GM18498 (cell line): ENCODE results near the gene EEF1G.
"Not testable (repeated sequence)": the region's sequence is repeated elsewhere in the genome, so short reads cannot be mapped to it uniquely, and the experiment has no call there.

ENCODE experiments used
- ATAC-seq: cut with Tn5 transposase; IDR thresholded peaks from one replicate; pipeline ENCODE4 v1.9.1; 2021; ENCODE audit warnings: mild to moderate bottlenecking, moderate library complexity; ENCODE audit not compliant: unreplicated experiment

EEF1G gene

GRCh38 chr11:62603776-62604299 lies 30.1 kb upstream of the EEF1G start:
- ATAC-seq = no peak

- ATAC-seq = no peak
These were observed 29.3 kb upstream of the EEF1G start for GRCh38 chr11:62603072-62603408.

DNA sequence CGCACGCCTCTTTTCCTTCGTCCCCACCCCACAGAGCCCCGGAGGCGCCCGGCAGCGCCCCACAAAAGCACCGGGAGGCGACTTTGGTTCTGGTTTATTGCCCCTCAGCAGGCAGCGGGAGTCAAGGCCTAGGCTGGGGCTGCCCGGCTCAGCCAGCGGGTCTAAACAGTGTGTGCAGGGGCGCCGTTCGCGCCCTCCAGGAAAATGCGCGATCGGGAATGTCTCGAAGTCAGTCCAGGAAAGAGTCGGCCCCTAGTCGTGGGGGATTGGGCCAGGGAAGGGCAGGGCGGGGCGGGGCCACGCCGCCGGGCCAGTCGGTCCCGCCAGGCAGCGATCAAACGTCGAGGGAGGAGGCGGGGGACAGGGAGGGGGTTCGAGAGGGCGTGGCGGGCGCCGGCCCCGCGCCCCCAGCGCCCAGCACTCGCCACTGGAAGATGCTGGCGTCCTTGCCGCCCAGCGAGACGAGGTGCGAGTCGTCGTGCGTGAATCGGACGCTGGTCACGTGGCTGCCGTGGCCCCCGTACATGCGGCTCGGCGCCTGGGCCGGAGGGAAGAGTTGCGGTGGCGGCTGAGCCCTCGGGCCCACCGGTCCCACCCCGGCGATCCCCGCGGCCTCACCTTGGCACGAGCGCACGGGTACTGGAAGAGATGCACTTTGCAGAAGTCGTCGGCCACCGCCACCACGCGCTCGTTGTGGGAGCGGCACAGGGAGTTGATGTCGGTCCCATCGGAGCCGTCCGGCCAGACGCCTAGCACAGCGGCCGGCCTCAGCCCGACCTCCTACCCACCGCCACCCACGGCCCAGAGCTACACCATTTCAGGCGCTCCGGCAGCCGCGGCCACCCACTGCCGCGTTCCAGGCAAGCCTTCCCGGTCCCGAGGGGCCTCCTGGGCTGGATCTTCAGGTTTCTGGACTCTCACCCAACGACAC lies 28.7 kb upstream of the EEF1G start:
- ATAC-seq = no peak

- ATAC-seq = peak; percentile 77
These were observed 27.9 kb upstream of the EEF1G start, which contains the start of gene MTA2 for GRCh38 chr11:62601372-62602140. MTA2 (minus strand) TSS chr11:62601865; CDS start chr11:62601450, 415 bp downstream.

GRCh38 chr11:62601122-62601371 lies 27.4 kb upstream of the EEF1G start:
- ATAC-seq = no peak

DNA sequence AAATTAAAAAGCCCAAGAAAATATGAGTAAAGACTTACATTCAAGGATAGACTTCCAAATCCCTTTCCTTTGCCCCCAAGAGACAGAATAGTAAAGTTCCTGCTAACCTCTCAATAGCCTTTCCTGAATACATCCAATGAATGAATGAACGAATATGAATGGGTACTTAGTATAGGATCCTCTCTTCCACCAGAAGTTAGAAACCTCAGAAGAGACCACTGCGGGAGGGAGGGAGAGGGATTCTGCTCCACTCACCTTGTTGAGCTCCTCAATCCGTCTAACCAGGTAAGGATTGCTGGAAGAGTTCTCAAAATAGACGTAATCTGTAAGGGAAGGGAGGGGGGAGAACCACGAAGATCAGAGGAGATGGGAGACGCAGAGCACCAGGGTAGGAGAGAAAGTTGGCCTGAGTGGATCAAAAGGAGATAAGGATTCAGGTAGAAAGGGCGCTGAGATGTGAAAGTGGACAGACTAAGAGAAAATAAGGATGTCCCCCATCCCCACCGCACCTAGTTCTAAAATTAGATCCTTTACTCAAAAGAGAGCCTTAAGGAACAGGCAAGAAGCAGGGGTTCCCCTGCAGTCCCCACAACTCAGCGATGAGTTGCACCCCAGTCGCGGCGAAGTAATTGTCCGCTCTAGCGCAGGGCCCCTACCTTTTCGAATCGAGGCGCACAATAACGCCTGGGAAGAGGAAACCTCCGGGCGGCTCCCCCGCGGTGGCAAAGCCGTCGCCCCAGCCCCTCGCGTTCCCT lies 26.9 kb upstream of the EEF1G start:
- ATAC-seq = no peak

GRCh38 chr11:62599901-62600300 lies 26.2 kb upstream of the EEF1G start:
- ATAC-seq = no peak

DNA sequence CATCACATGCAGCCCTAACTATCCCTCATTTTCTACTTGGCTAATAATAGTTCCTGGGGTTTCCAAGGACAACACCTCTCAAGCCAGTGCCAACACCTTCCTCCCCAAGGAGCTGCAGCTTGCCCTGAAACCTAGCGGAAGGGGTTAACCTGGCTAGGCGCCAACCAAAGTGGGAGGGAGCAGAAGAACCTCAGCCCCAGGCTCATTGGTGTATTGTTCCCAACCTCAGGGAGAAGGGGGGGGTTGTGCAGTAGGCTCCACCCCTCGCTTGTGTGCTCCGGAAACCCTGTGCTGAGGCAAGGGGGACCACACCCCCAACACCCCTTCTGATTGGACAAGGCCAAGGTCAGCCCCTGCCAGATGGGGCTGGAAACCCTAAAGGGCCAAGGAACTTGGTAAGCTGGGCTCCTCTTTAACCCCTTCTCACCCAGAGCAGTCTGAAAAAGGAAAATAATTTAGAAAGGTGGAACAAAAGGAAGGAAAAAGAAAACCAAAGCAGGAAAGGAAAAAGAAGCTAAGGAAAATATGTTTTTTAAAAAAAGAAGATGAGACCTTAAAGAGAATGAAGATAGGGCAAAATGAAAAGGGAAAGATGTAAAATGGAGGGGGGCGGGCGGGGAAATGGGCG lies 25.5 kb upstream of the EEF1G start:
- peak; percentile 54 for ATAC-seq

- ATAC-seq = no peak
These were observed 21.4 kb upstream of the EEF1G start for GRCh38 chr11:62595124-62595523.

GRCh38 chr11:62593434-62594044 lies 19.8 kb upstream of the EEF1G start:
- no peak for ATAC-seq

- ATAC-seq = no peak
These were observed 19.3 kb upstream of the EEF1G start for GRCh38 chr11:62592989-62593421.

DNA sequence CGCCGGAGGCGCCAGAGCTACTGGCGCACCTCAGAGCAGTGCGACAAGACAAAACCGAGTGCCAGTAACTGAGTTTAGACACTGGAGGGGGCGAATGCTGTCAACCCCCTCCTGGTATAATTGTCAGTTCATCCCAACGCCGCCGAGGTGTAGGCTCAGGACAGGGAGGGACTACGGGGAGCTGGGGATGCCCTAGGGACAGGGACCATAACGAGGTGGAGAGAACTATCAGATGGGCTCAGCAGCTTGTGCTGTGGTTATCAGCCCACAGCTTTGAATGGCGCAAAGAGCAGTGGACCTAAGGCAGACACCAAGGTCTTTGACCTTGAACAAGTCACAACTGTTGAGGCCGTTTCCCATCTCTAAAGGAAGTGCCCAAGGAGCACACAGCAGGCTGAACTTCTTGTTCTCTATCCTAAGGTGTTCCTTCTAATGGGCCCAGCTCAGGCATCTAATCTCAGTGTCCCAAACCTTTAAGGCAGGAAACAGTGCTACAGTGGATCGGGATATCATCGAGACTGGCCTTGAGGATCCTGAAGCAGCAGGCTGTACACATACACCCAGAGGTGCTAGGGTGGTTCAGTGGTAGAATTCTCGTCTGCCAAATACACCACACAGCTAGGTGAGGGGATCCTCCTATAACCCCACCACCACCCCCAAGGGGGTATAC lies 18.6 kb upstream of the EEF1G start:
- ATAC-seq = no peak

GRCh38 chr11:62591448-62592145 lies 17.9 kb upstream of the EEF1G start, which contains the start of gene TUT1:
TUT1 (minus strand) TSS chr11:62591523; CDS start chr11:62591485, 38 bp downstream.
- ATAC-seq = peak; percentile 85

DNA sequence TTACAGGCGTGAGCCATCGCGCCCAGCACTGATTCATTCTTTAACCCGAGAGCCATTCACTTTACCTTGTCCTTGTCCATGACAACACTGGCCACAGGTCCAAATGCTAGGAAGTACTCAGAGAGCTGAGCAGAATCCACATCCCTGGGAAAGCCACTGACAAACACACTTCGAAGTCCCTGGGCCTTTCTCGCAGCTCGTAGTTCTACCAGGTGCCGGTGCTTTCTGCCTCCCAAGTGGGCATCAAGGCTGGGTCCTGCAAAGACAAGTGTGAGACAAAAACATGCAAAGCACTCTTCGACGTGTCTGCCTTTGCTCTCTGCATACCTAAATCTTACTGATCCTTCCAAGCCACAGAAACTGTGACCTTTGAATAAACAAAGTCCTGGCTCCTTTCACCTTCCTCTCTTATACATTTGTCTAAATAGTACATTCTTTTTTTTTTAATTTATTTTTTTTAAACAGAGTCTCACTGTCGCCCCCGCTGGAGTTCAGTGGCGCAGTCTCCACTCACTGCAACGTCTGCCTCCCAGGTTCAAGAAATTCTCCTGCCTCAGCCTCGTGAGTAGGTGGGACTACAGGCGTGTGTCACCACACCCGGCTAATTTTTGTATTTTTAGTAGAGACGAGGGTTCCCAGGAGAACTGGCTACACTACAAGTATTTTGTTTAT lies 15.4 kb upstream of the EEF1G start:
- no peak for ATAC-seq

DNA sequence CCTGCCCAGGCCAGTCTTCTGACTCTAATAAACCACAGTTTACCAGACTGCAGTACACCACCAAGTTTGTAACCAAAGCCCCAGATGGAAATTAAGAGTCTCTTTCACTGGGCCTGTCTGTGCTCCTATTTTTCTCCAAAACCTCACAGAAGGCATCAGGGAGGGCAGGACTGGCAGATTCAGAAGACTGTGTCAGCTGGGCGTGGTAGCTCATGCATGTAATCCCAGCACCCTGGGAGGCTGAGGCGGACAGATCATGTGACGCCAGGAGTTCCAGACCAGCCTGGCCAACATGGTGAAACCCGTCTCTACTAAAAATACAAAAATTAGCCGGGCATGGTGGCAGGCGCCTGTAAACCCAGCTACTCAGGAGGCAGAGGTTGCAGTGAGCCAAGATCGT lies 11.7 kb upstream of the EEF1G start:
- ATAC-seq = not testable (repeated sequence)

DNA sequence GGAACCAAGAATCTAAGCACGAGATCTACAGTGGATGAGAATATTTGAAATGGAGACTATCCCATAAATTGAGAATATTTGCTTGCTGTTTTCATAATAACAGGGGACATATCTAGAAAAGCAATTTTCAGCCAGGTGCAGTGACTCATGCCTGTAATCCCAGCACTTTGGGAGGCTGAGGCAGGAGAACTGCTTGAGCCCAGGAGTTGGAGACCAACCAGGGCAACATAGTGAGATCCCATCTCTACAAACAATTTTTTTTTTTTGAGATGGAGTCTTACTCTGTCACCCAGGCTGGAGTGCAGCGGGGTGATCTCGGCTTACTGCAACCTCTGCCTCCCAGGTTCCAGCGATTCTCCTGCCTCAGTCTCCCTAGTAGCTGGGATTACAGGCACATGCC lies 8.0 kb upstream of the EEF1G start:
- not testable (repeated sequence) for ATAC-seq

- no peak for ATAC-seq
These were observed 7.4 kb upstream of the EEF1G start for GRCh38 chr11:62580959-62581715.

GRCh38 chr11:62579252-62579651 lies 5.6 kb upstream of the EEF1G start:
- no peak for ATAC-seq
